Stimulated activated effector memory CD8-positive, alpha-beta T cell treated with anti-CD3 and anti-CD28 coated beads, Interleukin-12 subunit alpha, Interleukin-12 subunit beta, amount 100 ng/mL, for 72 hours (primary cell): ENCODE data around the gene ERGIC1.

Experiments used
- ATAC-seq: fragments of 150-1000 bp; cut with Tn5 transposase; 2 replicates; pipeline ENCODE4 v1.10.0; 2021
- DNase-seq, 2 donors: peaks; one replicate each; pipeline ENCODE4 v3.0.0; 2021 to 2022; ENCODE audit warnings: low spot score in 2 of 2
- H3K27ac Mint-ChIP-seq: one replicate; pipeline ENCODE4 v1.8.0; 2022; ENCODE audit warnings: mild to moderate bottlenecking, mixed read lengths
- H3K36me3 Mint-ChIP-seq: one replicate; pipeline ENCODE4 v1.8.0; 2022; ENCODE audit warnings: mild to moderate bottlenecking, mixed read lengths
- H3K4me1 Mint-ChIP-seq: one replicate; pipeline ENCODE4 v1.8.0; 2022; ENCODE audit warnings: mixed read lengths
- H3K4me3 Mint-ChIP-seq: one replicate; pipeline ENCODE4 v1.8.0; 2022; ENCODE audit warnings: mild to moderate bottlenecking, mixed read lengths
- H3K9me3 Mint-ChIP-seq: one replicate; pipeline ENCODE4 v1.8.0; 2022; ENCODE audit warnings: mixed read lengths

ERGIC1 gene

GRCh38 chr5:172971482-172971881 is 137.4 kb downstream of the ERGIC1 start:
- H3K27ac Mint-ChIP-seq: no peak overlapping the region
- DNase-seq (no peak), ATAC-seq (no peak)
- no peaks in the 10 kb centered on the region for H3K4me1 Mint-ChIP-seq
- no peaks in the 10 kb centered on the region for H3K9me3 Mint-ChIP-seq
- H3K4me3 Mint-ChIP-seq: no peak overlapping the region
- H3K36me3 Mint-ChIP-seq: peaks cover 40% of the 10 kb centered on the region

GRCh38 chr5:172972552-172972951 is 138.5 kb downstream of the ERGIC1 start:
- Mint-ChIP-seq H3K4me1 (no peaks in the 10 kb centered on the region), H3K9me3 (no peaks in the 10 kb centered on the region)

GRCh38 chr5:172973127-172973916 is 139.3 kb downstream of the ERGIC1 start:
- no peaks in the 10 kb centered on the region for H3K9me3 Mint-ChIP-seq
- H3K4me1 Mint-ChIP-seq: no peaks in the 10 kb centered on the region
- H3K27ac Mint-ChIP-seq: no peak overlapping the region
- no peak overlapping the region for H3K4me3 Mint-ChIP-seq
- H3K36me3 Mint-ChIP-seq: peaks cover 34% of the 10 kb centered on the region
- DNase-seq (no peak), ATAC-seq (no peak)

More at GRCh38 chr5:172972552-172972951, 138.5 kb downstream of the ERGIC1 start:
- no peak overlapping the region for H3K27ac Mint-ChIP-seq
- no peak overlapping the region for H3K4me3 Mint-ChIP-seq
- H3K36me3 Mint-ChIP-seq: peaks cover 37% of the 10 kb centered on the region
- DNase-seq (no peak), ATAC-seq (no peak)

GRCh38 chr5:172973931-172974330 is 139.9 kb downstream of the ERGIC1 start:
- Mint-ChIP-seq H3K36me3 (peaks cover 28% of the 10 kb centered on the region), H3K4me3 (no peak overlapping the region), H3K4me1 (no peaks in the 10 kb centered on the region), H3K9me3 (no peaks in the 10 kb centered on the region), H3K27ac (no peak overlapping the region)
- ATAC-seq: no peak
- DNase-seq: no peak

GRCh38 chr5:172975289-172975688 is 141.2 kb downstream of the ERGIC1 start:
- no peaks in the 10 kb centered on the region for H3K4me1 Mint-ChIP-seq
- no peak overlapping the region for H3K27ac Mint-ChIP-seq
- H3K36me3 Mint-ChIP-seq: peaks cover 15% of the 10 kb centered on the region
- ATAC-seq: no peak
- H3K9me3 Mint-ChIP-seq: no peaks in the 10 kb centered on the region
- DNase-seq: no peak
- H3K4me3 Mint-ChIP-seq: no peak overlapping the region

GRCh38 chr5:172979778-172980177 is 145.7 kb downstream of the ERGIC1 start:
- no peaks in the 10 kb centered on the region for H3K9me3 Mint-ChIP-seq
- ATAC-seq (no peak), DNase-seq (no peak)
- H3K4me1 Mint-ChIP-seq: no peaks in the 10 kb centered on the region
- H3K27ac Mint-ChIP-seq: no peak overlapping the region
- H3K36me3 Mint-ChIP-seq: peaks cover 13% of the 10 kb centered on the region
- H3K4me3 Mint-ChIP-seq: no peak overlapping the region

- DNase-seq (no peak), ATAC-seq (no peak)
- Mint-ChIP-seq H3K4me1 (peaks cover 16% of the 10 kb centered on the region), H3K9me3 (no peaks in the 10 kb centered on the region), H3K36me3 (peaks cover 29% of the 10 kb centered on the region), H3K4me3 (no peak overlapping the region), H3K27ac (no peak overlapping the region)
Measured at GRCh38 chr5:172981931-172982330, 147.9 kb downstream of the ERGIC1 start.

GRCh38 chr5:172983542-172984243 is 149.6 kb downstream of the ERGIC1 start, which contains the start of gene ATP6V0E1:
Gene ATP6V0E1, plus strand, starts transcription at chr5:172983771. Its CDS starts 90 bp downstream, at chr5:172983861.
- peak; percentile 92 to 99 for DNase-seq
- peak; percentile 94 for ATAC-seq
- Mint-ChIP-seq H3K27ac (peak within 1 kb of the TSS; percentile 98), H3K4me3 (peak within 1 kb of the TSS; percentile 94), H3K4me1 (peaks cover 16% of the 10 kb centered on the region), H3K9me3 (no peaks in the 10 kb centered on the region), H3K36me3 (peaks cover 47% of the 10 kb centered on the region)

GRCh38 chr5:172984244-172984953 is 150.3 kb downstream of the ERGIC1 start:
- ATAC-seq: peak; percentile 88
- Mint-ChIP-seq H3K4me1 (peaks cover 16% of the 10 kb centered on the region), H3K9me3 (no peaks in the 10 kb centered on the region), H3K36me3 (peaks cover 54% of the 10 kb centered on the region), H3K27ac (peak overlapping the region; percentile 98), H3K4me3 (peak overlapping the region; percentile 94)
- peak; percentile 36 to 76 for DNase-seq

- H3K36me3 Mint-ChIP-seq: peaks cover 66% of the 10 kb centered on the region
- DNase-seq: no peak
- H3K9me3 Mint-ChIP-seq: no peaks in the 10 kb centered on the region
- peak overlapping the region; percentile 94 for H3K4me3 Mint-ChIP-seq
- ATAC-seq: no peak
- H3K4me1 Mint-ChIP-seq: peaks cover 16% of the 10 kb centered on the region
- H3K27ac Mint-ChIP-seq: peak overlapping the region; percentile 65
Measured at GRCh38 chr5:172985596-172985995, 151.5 kb downstream of the ERGIC1 start.

- Mint-ChIP-seq H3K36me3 (peaks cover 92% of the 10 kb centered on the region), H3K9me3 (no peaks in the 10 kb centered on the region), H3K4me1 (peaks cover 40% of the 10 kb centered on the region), H3K27ac (no peak overlapping the region), H3K4me3 (no peak overlapping the region)
- ATAC-seq (no peak), DNase-seq (no peak)
Measured at GRCh38 chr5:172988276-172988675, 154.2 kb downstream of the ERGIC1 start.

GRCh38 chr5:172990776-172991175 is 156.7 kb downstream of the ERGIC1 start:
- H3K4me3 Mint-ChIP-seq: no peak overlapping the region
- DNase-seq (no peak), ATAC-seq (no peak)
- H3K9me3 Mint-ChIP-seq: no peaks in the 10 kb centered on the region
- peaks cover 45% of the 10 kb centered on the region for H3K4me1 Mint-ChIP-seq
- H3K27ac Mint-ChIP-seq: no peak overlapping the region
- H3K36me3 Mint-ChIP-seq: peaks cover 98% of the 10 kb centered on the region

GRCh38 chr5:172994405-172994804 is 160.4 kb downstream of the ERGIC1 start:
- no peak for DNase-seq
- no peak for ATAC-seq
- Mint-ChIP-seq H3K27ac (peak overlapping the region; percentile 11), H3K9me3 (no peaks in the 10 kb centered on the region), H3K4me3 (no peak overlapping the region), H3K4me1 (peaks cover 35% of the 10 kb centered on the region), H3K36me3 (peaks cover 98% of the 10 kb centered on the region)

- peaks cover 63% of the 10 kb centered on the region for H3K36me3 Mint-ChIP-seq
- H3K27ac Mint-ChIP-seq: peak overlapping the region; percentile 52
- ATAC-seq (peak; percentile 32), DNase-seq (no peak)
- H3K4me1 Mint-ChIP-seq: peaks cover 36% of the 10 kb centered on the region
- no peaks in the 10 kb centered on the region for H3K9me3 Mint-ChIP-seq
- H3K4me3 Mint-ChIP-seq: no peak overlapping the region
Measured at GRCh38 chr5:172999372-172999973, 165.4 kb downstream of the ERGIC1 start.

GRCh38 chr5:172999974-173000373 is 165.9 kb downstream of the ERGIC1 start:
- Mint-ChIP-seq H3K4me3 (no peak overlapping the region), H3K4me1 (peaks cover 42% of the 10 kb centered on the region), H3K36me3 (peaks cover 58% of the 10 kb centered on the region), H3K9me3 (no peaks in the 10 kb centered on the region), H3K27ac (peak overlapping the region; percentile 52)
- no peak for DNase-seq
- no peak for ATAC-seq
